GM12892 (cell line): Measurements from ENCODE around the gene SFI1.
A peak's percentile ranks its signal among the peaks of the same experiment; 100 is the strongest.

Experiments used
- DNase-seq: peaks from one replicate; pipeline ENCODE4 v3.0.0; 2011; ENCODE audit not compliant: insufficient read length
- FAIRE-seq: peaks from 2 replicates; lab custom pipeline; 2011; peaks lifted over from hg19 to GRCh38; lab: Jason Lieb, UNC
- POLR2A ChIP-seq: IDR thresholded peaks from 2 replicates; pipeline ENCODE4 v1.6.1; 2011; ENCODE audit warnings: low read depth, low read length, control low read depth
- POLR2AphosphoS5 ChIP-seq: IDR thresholded peaks from 2 replicates; pipeline ENCODE4 v1.6.1; 2011; ENCODE audit warnings: low read depth, low read length, control low read depth
- TAF1 ChIP-seq: IDR thresholded peaks from 2 replicates; pipeline ENCODE4 v1.6.1; 2011; ENCODE audit warnings: low read depth, mild to moderate bottlenecking, control low read depth, low read length, borderline replicate concordance

SFI1 gene

DNA sequence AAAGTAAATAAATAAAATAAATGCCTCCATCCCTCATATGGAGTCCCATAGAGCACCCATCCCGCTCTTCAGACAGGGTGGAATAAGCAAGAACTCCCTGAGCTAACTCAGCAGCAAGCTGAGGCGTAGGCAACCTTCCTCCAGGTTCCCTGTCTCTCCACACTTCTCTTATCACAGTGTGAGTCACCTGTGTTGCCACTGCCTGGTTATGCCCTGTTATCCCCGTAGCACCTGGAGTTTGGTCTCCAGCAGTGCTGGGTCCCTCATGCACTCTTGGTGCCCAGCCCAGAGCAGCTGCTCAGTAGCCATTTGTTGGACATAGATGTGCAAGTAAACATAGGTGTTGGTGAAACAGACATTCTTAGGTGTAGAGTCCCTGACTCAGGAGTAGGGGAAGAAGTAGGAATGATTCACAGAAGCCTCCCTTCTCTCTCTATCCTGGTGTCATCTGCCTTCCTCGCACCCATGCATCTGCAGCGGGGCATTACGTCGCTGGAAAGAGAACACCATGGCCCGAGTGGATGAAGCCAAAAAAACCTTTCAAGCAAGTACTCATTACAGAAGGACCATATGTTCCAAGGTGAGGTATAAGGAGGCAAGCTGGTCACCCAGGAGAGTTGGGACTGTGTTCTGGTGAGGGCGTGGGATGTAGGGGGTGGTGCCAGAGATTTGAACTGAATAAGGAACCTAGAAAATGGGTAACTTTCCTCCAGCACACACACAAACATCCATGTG lies 109.7 kb downstream of the SFI1 start:
- TF ChIP-seq POLR2A (no peak), TAF1 (no peak), POLR2AphosphoS5 (no peak)
- FAIRE-seq (no peak), DNase-seq (no peak)

DNA sequence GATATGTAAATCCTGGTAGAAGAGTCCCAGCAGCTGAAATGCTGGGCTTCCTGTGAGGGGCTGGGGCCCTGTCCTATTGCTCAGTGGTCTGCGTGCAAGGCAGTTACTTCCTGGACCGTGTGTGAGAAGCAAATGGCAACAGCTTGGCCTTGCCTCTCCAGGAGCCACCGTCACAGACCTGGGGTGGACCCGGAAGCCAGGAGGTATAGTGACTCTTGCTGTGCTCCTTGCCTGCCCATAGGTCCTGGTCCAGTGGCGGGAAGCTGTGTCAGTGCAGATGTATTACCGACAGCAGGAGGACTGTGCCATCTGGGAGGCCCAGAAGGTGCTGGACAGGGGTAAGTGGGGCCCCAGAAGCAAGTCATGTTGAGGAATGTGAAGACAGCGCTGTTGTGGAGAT lies 111.4 kb downstream of the SFI1 start:
- FAIRE-seq (no peak), DNase-seq (no peak)
- no peak for TF ChIP-seq TAF1
- no peak for TF ChIP-seq POLR2AphosphoS5
- TF ChIP-seq POLR2A = no peak

DNA sequence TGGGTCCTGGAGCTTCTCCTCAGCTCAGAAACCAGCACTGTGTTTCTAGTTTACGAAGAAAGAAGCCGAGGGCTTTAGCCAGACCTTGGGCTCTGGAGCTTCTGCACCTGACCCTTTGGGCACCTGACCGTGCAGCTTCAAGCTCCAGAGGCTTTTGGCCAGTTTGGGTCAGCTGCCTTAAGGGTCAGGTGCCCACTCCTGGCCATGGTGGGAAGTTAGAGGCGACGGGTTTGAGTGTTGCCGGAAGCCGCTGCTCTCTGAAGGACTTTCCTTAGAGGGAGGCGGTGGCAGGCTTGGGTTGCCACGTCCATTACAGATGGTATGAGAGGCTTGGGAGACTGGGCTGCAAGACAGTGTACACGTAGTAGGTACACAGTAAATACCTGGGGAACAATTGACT lies 113.4 kb downstream of the SFI1 start:
- DNase-seq (no peak), FAIRE-seq (no peak)
- TF ChIP-seq TAF1 (no peak), POLR2A (no peak), POLR2AphosphoS5 (no peak)

DNA sequence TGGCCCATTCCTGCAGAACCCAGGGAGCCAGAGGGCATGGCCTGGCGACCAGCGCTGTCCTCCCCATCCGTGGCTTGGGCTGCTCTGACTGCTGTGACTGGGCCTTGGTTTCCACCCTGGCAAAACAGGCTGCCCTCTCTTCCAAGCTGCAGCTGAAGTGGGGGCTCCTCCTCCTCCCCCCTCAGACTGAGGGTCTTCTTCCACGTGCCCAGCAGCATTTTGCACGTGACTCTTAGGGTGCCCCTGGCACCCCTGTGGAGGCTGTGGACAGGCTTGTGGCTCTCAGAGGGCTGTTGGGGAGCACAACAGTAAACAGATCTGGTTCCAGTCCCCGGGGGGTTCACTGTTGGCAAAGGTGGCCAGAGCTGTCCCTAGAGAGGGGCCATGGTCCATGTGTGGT lies 114.3 kb downstream of the SFI1 start:
- FAIRE-seq = no peak
- TF ChIP-seq POLR2A (no peak), TAF1 (no peak), POLR2AphosphoS5 (no peak)
- DNase-seq = no peak

DNA sequence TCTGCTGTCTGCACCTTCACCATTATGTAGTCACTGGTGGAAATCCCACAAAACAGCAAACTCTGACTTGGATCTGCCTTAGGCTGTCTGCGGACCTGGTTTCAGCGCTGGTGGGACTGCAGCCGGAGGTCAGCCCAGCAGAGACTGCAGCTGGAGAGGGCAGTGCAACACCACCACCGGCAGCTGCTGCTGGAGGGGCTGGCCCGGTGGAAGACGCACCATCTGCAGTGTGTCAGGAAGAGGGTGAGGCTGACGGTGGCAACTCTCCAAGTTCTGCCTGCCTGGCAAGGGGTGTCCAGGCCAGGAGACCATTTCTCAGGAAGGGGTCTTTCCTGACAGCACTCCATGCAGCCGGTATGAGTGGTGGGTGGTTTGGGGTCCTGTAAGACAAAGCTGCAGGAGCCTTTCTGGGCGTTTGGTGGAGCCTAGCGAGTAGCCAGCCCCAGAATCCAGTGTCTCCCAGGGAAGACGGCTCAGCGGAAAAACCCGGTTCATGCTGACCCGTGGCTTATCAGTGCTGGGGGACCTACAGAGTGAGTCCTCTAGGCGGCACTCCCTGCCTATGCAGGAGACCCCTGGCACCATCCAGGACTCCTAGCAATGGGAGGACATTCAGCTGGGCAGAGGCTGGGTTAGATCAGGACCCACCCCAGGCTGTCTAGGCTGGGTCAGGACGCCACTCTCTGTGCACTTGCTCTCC lies 114.9 kb downstream of the SFI1 start:
- no peak for FAIRE-seq
- TF ChIP-seq POLR2AphosphoS5 (no peak), TAF1 (no peak), POLR2A (no peak)
- no peak for DNase-seq

DNA sequence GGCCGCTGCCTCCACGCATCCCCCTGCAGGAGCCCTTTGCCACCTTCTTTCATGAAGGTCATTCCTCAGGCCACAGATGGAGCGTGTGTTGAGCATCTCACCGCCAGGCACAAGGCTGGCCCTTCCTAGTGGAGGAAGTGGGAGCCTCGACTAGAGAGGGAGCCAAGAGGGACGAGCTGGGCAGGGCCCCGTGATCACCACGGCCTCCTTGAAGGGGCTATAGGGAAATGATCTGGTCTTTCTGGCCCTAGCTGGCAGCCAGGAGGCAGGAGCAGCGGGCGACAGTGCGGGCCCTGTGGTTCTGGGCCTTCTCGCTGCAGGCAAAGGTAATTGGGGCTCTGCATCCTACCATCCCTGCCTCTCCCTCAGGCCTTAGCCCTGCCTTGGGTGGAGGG lies 116.6 kb downstream of the SFI1 start:
- DNase-seq = no peak
- no peak for FAIRE-seq
- TF ChIP-seq POLR2A = no peak
- TF ChIP-seq POLR2AphosphoS5 = no peak
- no peak for TF ChIP-seq TAF1

DNA sequence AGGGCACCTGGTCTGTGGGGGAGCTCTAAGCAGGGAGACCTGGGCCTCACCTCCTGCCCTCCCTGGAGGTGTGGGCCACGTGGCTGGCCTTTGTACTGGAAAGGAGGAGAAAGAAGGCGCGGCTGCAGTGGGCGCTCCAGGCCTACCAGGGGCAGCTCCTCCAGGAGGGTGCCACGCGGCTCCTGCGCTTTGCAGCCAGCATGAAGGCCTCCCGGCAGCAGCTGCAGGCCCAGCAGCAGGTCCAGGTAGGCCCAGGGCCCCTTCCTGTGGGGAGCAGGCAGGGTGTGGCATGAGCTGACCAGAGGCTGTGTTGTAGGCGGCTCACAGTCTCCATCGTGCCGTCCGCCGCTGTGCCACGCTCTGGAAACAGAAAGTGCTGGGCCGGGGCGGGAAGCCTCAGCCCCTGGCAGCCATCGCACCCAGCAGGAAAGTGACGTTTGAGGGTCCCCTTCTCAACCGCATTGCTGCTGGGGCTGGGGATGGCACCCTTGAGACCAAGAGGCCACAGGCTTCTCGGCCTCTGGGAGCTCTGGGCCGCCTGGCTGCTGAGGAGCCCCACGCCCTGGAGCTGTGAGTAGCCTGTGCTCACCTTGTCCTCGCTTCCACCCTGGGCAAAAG lies 117.1 kb downstream of the SFI1 start:
- TF ChIP-seq TAF1 (no peak), POLR2AphosphoS5 (no peak), POLR2A (no peak)
- no peak for FAIRE-seq
- no peak for DNase-seq

DNA sequence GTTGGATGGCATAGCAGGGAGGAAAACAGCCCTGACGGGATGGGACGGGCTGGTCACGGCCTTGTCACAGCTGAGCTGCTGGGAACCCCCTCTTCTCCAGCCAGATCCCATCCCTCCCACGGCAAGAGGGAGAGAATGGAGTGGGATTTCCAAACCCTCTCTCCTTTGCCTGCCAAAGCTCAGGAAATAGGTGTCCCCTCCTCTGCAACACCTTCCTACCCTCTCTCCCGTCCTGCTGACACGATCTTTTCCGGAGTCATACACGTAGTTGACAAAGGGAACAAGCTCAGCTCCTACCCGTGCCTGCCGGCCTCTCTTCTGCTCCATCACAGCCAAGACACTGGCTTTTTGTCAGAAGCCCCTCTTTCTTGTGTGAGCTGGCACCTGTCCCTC lies 117.6 kb downstream of the SFI1 start:
- FAIRE-seq = no peak
- DNase-seq = no peak
- TF ChIP-seq POLR2AphosphoS5 (no peak), TAF1 (no peak), POLR2A (no peak)

DNA sequence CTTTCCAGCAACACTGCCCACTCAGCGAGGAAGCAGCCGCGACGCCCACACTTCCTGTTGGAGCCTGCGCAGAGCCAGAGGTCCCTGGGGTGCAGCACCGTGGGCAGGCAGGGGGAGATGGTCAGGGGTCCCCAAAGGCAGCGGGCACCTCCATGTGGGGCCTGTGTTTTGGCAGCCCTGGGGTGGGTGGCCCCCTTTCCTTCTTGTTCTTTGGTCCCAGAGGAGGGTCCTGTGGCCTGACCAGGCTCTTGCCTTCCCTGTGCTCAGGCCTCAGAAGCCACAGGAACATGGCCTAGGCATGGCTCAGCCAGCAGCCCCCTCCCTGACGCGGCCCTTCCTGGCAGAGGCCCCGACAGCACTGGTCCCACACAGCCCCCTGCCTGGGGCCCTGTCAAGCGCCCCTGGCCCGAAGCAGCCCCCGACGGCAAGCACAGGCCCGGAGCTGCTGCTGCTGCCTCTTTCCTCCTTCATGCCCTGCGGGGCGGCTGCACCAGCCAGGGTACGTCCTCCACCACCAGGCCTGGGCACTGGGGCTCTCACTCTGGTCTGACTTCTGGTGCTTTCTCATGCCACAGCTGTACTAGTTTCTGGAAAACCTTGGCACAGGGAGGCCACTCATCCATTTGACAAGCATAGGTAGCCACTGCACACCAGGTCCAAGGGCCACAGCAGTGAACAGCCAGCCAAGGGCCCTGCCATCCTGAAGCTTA lies 118.6 kb downstream of the SFI1 start:
- DNase-seq (no peak), FAIRE-seq (no peak)

DNA sequence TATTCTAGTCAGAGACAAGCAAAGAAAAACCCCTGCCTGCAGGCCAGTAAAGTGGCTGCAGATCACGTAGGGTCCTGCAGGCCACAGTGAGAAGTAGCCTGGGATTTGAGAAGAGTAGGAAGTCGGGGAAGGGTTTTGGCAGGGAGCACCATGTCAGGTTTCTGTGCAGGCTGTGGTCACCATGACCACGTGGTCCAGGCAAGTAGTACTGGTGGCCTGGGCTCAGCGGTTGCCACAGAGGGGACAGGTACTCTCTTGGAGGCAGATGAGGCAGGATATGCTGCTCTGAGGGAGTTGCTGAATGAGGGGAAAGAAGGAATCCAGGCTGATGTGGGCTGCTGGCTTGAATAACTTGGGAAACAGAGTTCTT lies 119.1 kb downstream of the SFI1 start:
- DNase-seq (no peak), FAIRE-seq (no peak)
- no peak for TF ChIP-seq POLR2AphosphoS5
- no peak for TF ChIP-seq TAF1
- no peak for TF ChIP-seq POLR2A

More for the DNA sequence above, 118.6 kb downstream of the SFI1 start:
- TF ChIP-seq TAF1 = no peak
- TF ChIP-seq POLR2AphosphoS5 = no peak
- peak; percentile 3; the same call in 1 of the 2 replicates for TF ChIP-seq POLR2A

DNA sequence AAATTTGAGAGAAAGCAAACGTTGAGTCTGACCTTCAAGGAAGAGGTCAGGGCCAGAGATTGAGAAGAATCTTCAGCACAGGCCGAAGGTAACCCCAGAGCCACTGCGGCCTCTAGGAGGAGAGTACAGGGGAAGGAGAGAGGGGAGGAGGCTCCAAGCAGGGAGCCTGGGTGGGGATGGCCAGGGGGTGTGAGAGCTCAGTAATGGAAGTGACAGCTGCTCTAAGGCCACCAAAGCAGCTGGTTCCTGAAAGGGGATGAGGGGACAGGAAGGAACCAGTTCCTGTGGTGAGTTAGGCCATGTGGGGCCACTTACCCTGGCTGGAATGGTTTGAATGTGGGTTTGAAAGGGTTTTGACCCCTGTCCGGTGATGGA lies 119.6 kb downstream of the SFI1 start:
- no peak for DNase-seq
- no peak for TF ChIP-seq TAF1
- TF ChIP-seq POLR2AphosphoS5 = no peak
- TF ChIP-seq POLR2A = no peak
- FAIRE-seq = no peak
